Esophagus mucosa (tissue), 1 donor: Measurements from ENCODE around the gene FBXW7. TPM values are rescaled to one million over a fixed set of nuclear protein-coding genes. Genes with fewer than 3 reads are reported as not detected.

Source experiments
- ATAC-seq: fragments of 200-7000 bp; cut with Tn5 transposase; one replicate; pipeline ENCODE4 v1.9.1; 2020
- total RNA-seq: library from RNA; stranded (reverse); gene quantifications from one replicate; pipeline ENCODE4 v1.2.4, GENCODE V29; 2023
- donor health status: DM: yes; HTN: yes; CAD: no.

FBXW7 gene
- total RNA-seq, 1 donor from 2014 or later: 29.5 TPM

DNA sequence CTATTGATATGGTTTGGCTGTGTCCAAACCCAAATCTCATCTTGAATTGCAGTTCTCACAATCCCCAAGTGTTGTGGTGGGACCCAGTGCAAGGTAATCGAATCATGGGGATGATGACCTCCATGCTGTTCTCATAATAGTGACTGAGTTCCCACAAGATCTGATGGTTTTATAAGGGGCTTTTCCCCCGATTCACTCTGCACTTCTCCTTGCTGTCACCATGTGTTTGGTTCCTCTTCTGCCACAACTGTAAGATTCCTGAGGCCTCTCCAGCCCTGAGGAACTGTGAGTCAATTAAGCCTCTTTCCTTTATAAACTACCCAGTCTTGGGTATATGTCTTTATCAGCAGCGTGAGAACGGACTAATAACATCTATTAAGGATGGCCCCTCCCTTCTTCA lies 68.8 kb downstream of the FBXW7 start:
- no peak for ATAC-seq

DNA sequence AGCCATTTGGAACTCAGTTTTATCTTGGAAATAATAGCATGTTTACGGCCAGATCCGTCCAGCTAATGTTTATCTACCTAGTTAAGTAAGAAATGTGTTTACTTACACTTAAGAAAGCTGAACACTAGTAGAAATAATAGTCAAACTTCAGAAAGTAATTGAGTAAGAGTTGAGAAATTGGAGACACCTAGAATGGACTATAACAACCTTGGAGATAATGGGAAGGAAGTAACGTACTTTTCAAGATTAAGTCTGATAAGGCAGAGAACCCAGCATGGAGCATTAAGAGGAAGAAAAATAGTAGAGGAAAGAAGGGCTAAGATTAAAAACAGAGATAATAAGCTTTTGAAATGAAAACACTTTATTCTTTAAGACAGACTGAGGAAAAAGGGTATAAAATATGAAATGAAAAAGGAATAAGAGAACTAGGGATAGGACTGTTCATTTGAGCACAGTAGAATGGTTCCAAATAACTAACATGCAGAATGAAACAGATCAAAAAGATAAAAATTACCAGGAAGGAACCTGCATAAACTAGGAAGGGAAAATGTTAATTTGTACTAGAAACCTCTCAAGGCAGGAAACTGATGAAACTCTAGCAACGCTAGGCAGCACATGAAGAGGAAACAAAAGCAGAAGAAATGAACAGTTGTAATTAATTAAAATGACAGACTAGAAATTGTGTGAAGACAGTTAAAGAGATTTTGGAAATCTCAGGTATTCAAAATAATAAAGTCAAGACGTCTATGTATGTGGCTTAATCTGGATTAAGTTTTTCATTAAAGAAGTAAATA lies 71.7 kb downstream of the FBXW7 start:
- ATAC-seq: no peak

DNA sequence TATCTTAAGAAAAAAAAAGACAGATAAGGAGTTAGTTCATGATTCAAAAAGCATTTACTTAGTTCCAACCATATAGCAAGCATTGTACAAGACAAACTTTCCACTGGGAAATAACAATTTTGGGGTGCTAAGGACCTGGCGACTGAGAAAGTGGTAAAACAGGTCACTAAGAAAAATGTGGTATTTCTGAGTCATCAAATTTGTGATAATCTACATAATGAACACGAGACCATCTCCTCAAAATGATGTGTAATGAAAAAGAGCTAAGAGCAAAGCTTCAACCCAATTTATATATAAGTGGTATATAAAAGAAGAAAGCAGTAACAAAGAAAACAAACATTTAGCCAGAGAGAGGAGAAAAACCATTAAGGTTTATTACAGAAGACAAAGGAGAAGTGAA lies 72.3 kb downstream of the FBXW7 start:
- ATAC-seq: no peak

GRCh38 chr4:152462695-152463094 lies 73.2 kb downstream of the FBXW7 start:
- no peak for ATAC-seq

- ATAC-seq: peak; percentile 25
These were observed 73.8 kb downstream of the FBXW7 start for GRCh38 chr4:152462047-152462446.

DNA sequence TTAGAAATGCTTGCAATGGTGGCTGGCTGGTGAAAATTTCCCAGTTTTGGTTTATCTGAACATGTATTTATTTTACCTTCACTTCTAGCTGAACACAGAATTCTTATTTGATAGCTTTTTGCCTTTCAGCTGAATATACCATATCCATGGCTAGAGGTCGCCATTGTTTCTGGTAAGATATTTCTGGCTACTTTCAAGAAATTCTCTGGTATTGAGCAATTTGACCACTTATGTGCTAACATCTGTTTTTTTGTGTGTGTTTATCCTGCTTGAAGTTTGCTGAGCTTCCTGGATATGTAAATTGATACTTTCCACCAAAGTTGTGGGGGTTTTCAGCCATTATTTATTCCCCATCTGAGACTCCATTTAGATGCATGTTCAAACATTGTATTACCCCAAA lies 75.4 kb downstream of the FBXW7 start:
- ATAC-seq: no peak

DNA sequence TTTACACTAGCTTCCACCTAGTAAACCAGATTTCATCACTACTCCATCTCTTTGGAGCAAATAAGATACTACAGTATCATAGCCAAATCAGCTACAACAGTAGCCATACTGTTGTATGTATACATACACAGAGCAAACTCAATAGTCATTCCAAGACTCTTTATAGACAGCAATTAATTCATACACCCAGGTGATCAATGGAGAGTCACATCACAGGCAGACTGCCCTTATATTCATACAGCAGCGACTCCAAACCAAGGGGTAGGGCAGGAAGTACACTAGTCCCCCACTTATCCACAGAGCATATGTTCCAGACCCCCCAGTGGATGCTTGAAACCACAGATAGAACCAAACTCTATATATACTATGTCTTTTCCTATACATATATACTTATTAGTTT lies 76.6 kb downstream of the FBXW7 start:
- no peak for ATAC-seq

GRCh38 chr4:152458801-152459302 lies 77.0 kb downstream of the FBXW7 start:
- ATAC-seq: no peak

DNA sequence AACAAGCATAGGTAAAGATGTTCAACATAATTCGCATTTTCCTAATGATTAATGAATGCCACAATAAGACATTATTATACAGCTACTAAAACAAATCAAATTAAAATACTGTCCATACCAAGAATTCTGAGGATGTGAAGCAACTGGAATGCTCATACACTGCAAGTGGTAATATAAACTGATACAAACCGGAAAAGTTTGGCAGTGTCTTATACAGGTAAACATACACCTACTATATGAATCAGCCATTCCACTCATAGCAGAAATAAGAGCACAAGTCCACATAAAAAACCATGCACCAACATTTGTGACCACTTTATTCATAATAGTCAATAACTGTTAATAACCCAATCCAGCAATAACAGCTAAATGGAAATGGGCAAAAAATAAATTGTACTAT lies 79.3 kb downstream of the FBXW7 start:
- no peak for ATAC-seq

DNA sequence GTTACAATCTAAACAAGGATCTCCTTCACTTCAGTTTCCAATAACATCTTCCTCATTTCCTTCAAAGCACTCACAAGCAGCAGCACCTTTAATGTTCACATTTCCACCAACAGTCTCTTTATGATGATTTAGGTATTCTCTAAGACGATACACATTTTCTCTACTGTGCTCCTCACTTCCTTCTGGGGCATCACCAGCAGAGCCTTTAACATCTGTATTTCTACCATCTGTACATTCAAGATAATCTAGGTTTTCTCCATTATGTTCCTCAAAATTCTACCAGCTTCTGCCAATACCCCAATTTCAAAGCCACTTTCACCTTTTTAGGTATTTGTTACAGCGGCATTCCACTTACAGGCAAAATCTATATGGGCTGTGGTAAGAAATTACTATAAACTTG lies 80.6 kb downstream of the FBXW7 start:
- ATAC-seq: no peak

DNA sequence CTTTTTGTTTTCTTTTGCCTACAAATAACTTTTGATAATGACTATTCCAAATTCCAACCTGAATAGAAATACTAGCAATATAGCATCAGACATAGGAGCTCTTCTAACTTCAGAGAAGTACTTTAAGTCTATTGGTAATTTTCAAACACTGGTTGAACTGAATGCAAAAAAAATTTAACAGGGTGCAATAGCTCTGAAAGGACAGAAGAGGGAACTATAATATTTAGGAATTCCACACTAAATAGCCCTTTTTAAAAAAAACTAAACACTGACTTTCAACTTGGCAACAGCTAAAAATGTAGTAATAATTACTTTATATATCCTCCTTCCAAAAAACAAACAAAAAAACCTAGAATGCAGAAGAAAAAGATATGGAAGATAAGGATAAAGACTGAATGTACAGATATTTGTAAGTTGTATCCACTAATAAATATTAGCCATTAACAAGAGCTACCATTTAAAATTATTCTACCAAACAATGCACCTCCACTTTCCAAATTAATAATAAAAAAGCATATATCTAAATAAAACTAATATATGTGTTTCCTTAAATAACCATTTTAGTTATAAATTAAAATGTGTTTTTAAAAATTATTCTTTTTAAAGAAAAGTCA lies 81.4 kb downstream of the FBXW7 start:
- no peak for ATAC-seq

GRCh38 chr4:152451496-152451895 lies 84.4 kb downstream of the FBXW7 start:
- ATAC-seq: no peak

GRCh38 chr4:152448854-152449253 lies 87.0 kb downstream of the FBXW7 start:
- ATAC-seq: no peak

- no peak for ATAC-seq
These were observed 87.7 kb downstream of the FBXW7 start for GRCh38 chr4:152448038-152448707.

- ATAC-seq: no peak
These were observed 92.0 kb downstream of the FBXW7 start for GRCh38 chr4:152443859-152444258.

DNA sequence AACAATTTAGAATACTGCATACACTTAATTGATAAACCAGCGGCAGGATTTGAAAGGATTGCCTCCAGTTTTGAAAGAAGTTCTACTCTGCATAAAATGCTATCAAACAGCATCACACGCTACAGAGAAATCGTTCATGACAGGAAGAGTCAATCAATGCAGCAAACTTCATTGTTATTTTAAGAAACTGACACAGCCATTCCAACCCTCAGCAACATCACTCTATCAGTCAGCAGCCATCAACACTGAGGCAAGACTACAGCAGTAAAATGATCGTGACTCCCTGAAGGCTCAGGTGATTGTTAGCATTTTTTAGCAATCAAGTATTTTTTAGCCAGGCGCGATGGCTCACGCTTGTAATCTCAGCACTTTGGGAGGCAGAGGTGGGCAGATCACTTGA lies 98.3 kb downstream of the FBXW7 start:
- ATAC-seq: no peak

DNA sequence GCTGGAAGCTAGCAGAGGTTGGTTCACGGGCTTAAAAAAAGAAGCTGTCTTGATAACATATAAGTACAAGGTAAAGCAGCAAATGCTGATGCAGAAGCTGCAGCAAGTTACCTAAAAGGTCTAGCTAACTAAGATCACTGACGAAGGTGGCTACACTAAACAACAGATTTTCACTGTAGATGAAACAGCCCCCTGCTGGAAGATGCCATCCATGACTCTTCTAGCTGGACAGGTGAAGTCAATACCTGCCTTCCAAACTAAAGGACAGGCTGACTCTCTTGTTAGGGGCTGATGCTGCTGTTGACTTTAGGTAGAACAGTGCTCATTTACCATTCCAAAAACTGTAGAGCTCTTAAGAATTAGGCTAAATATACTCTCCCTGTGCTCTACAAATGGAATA lies 99.5 kb downstream of the FBXW7 start:
- ATAC-seq: no peak

DNA sequence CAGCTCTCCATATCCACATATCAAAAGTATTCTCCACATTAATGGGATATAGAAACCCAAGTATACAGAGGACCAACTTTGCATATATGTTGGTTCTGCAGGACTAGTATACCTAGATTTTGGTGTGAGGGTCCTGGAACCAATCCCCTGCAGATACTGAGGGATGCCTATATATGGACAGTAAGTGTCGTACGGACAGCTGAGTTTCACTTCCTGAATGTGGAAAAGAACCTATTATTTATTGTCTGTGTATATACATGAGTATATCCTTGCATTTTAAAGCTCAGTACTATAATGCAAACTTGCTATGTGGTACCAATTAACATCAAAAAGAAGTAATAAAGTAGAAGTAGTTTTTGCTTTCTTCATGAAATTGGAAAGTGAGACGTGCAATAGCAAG lies 101.9 kb downstream of the FBXW7 start:
- no peak for ATAC-seq

DNA sequence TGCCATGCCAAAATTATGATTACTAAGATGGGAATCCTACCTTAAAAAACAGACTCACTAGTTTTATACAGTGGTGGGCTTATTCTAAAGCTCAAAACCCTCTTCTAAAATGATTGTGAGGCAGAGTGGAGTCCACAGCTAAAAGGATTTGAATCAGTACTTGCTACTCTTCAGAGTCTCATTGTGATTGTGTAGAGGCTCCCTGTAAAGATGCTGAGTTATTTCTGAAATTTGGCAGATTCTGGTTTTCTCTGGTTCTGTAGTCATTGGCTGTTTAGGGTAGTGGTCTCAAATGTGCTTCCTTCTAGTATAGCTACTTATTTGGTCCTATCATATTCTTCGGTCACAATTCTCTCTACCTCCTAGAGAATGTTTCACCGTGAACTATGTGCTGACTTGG lies 104.1 kb downstream of the FBXW7 start:
- no peak for ATAC-seq

GRCh38 chr4:152431291-152431690 lies 104.6 kb downstream of the FBXW7 start:
- ATAC-seq: no peak

DNA sequence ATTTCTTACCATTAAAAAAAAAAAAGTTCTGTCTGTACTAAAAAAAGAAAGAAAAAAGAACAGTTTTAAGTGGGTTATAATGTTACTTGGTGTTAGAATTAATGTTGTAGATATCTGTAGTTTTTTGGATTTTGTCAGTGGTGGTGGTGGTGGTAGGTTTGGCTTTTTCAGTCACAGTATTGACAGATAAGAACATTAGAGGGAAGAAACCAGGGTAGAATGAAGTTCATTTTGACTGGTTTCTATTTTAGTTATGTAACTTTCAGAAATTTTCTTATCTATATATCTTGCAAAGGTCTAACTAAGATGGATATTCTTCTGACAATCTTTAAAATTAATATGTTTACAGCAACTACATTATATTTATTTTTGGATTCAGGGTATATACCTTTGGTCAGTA lies 105.4 kb downstream of the FBXW7 start:
- ATAC-seq: no peak

- peak; percentile 36 for ATAC-seq
These were observed 107.9 kb downstream of the FBXW7 start for GRCh38 chr4:152427981-152428380.

DNA sequence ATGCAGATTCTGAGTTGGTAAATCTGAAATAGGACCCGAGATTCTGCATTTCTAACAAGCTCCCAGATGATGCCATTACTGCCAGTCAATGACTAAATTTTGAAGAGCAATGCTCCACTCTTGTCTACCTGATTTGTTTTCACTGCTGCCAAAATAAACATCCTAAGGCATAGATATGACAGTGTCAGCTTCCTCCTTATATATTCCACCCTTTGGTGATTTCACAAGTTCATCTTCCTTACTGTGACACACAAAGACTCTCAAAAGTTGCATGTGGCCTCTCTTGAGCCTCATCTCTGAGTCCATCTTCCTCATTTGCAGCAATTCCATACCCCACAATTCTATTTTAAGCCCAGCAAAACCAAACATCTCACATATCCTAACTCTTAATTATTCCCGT lies 110.9 kb downstream of the FBXW7 start:
- ATAC-seq: peak; percentile 54

DNA sequence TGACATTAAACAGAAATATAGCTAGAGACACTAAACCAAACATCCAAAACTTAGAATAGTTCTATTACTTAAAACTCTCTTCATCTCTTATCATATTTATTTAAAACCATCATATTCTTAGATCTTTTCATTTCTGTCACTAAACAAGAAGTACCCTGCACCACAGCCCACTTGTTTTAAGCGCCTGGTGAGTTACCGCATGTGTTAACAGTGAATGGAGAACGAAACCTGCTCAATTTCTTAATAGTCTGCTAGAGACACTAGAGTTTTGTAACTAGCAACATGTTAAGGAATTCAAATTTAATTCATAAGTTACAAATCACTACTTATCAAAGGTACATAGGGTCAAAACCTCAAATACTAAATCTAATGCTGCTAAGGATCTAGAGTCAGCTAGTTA lies 111.5 kb downstream of the FBXW7 start:
- ATAC-seq: no peak
